GM12878 (cell line): ENCODE results near the gene CENPO. TPM values are rescaled to one million over a fixed set of nuclear protein-coding genes. Genes with fewer than 3 reads are reported as not detected.

Experiments used
- CHD4 ChIP-seq: fragments of 200-600 bp; sonication (generic); IDR thresholded peaks from 2 replicates; pipeline ENCODE4 v1.6.1; 2016; ENCODE audit warnings: mild to moderate bottlenecking
- ELK1 ChIP-seq: IDR thresholded peaks from 2 replicates; pipeline ENCODE4 v1.6.1; 2012; ENCODE audit warnings: low read depth, low read length, improper control_type of control experiment
- HDGF ChIP-seq: fragments of 450-650 bp; IDR thresholded peaks from 2 replicates; pipeline ENCODE4 v1.6.1; 2016; ENCODE audit warnings: antibody characterized with exemption
- RB1 ChIP-seq: fragments of 450-650 bp; formaldehyde crosslinking; IDR thresholded peaks from 2 replicates; pipeline ENCODE4 v1.6.1; 2017; ENCODE audit warnings: mild to moderate bottlenecking, borderline replicate concordance
- REST ChIP-seq: IDR thresholded peaks from 2 replicates; pipeline ENCODE4 v1.6.1; 2012; ENCODE audit warnings: mild to moderate bottlenecking, low read depth, low read length
- SUPT20H ChIP-seq: IDR thresholded peaks from 2 replicates; pipeline ENCODE4 v1.6.1; 2011; ENCODE audit warnings: low read depth, mild to moderate bottlenecking, low read length, moderate library complexity, borderline replicate concordance; ENCODE audit not compliant: control insufficient read depth
- ZNF687 ChIP-seq: fragments of 450-650 bp; IDR thresholded peaks from 2 replicates; pipeline ENCODE4 v1.6.1; 2017; ENCODE audit warnings: mild to moderate bottlenecking, moderate library complexity
- polyA plus RNA-seq, 11 experiments: library from polyadenylated mRNA; depleted of rRNA in 4 of 11; unstranded in 6 of 11; stranded (reverse) in 5 of 11; fragments of >200 nt; fragmentation: Nextera tagmentation in 4 of 11; fragmentation: Illumina TruSeq in 1 of 11; extraction: Ambion mirVana in 4 of 11; extraction: Trizol in 1 of 11; gene quantifications; 1 replicate in 1 of 11; 2 replicates in 10 of 11; pipeline versions ENCODE4 v1.2.1 to v1.2.3, GENCODE V29; 2011 to 2016; ENCODE audit warnings: inconsistent platforms in 2 of 11, missing spikeins in 2 of 11, low read depth in 1 of 11
- total RNA-seq, 4 experiments: library from RNA; depleted of rRNA in 3 of 4; stranded (reverse); fragments of >200 nt in 3 of 4; fragmentation: Illumina TruSeq in 1 of 4; extraction: Trizol in 1 of 4; gene quantifications; 2 replicates each; pipeline versions ENCODE4 v1.2.1 to v1.2.3, GENCODE V29; 2013 to 2021

The CENPO gene
- total and polyA plus RNA-seq, 10 of the 15 experiments (the other 5 are each of a cell fraction or from before 2014, with no cell fraction given): 18.7 to 37.0 (median 31.4) TPM

- TF ChIP-seq ZNF687: no peak
- no peak for TF ChIP-seq ELK1
- TF ChIP-seq SUPT20H: no peak
- TF ChIP-seq HDGF: no peak
- TF ChIP-seq RB1: no peak
- no peak for TF ChIP-seq CHD4
- no peak for TF ChIP-seq REST
- TF ChIP-seq, all 136 proteins: peak for 0
Measured at GRCh38 chr2:24855022-24855622, 61.9 kb downstream of the CENPO start (continued).
